HCT116 (cell line): ENCODE results near the gene UMODL1.

Source experiments
- CTCF ChIP-seq, 3 experiments: fragments of 200-600 bp in 1 of 3; sonication (generic) in 1 of 3; IDR thresholded peaks in 2 of 3; conservative IDR thresholded peaks in 1 of 3; 2 replicates each; pipeline ENCODE4 v1.5.1; 2012 to 2017; ENCODE audit warnings: low read depth in 2 of 3, low read length in 2 of 3, antibody characterized with exemption in 1 of 3, borderline replicate concordance in 1 of 3, control low read depth in 1 of 3, mild to moderate bottlenecking in 1 of 3, mixed read lengths in 1 of 3, mixed run types in 1 of 3, moderate library complexity in 1 of 3; ENCODE audit not compliant: insufficient read depth in 1 of 3
- EGR1 ChIP-seq: IDR thresholded peaks from 2 replicates; pipeline ENCODE4 v1.6.1; 2012; ENCODE audit warnings: low read depth
- ELF1 ChIP-seq: IDR thresholded peaks from 2 replicates; pipeline ENCODE4 v1.6.1; 2012; ENCODE audit warnings: low read depth, borderline replicate concordance
- EZH2 ChIP-seq: fragments of 200-600 bp; sonication (generic); IDR thresholded peaks from 2 replicates; pipeline ENCODE4 v1.6.1; 2017; ENCODE audit warnings: antibody characterized with exemption, mixed run types
- EZH2phosphoT487 ChIP-seq: fragments of 200-600 bp; IDR thresholded peaks from 2 replicates; pipeline ENCODE4 v1.6.1; 2018; ENCODE audit warnings: antibody characterized with exemption, borderline replicate concordance
- POLR2A ChIP-seq: IDR thresholded peaks from 2 replicates; pipeline ENCODE4 v1.7.0; 2011; ENCODE audit warnings: borderline replicate concordance; ENCODE audit not compliant: insufficient read depth, insufficient read length; ENCODE audit errors: extremely low read depth
- POLR2AphosphoS5 ChIP-seq: IDR thresholded peaks from 2 replicates; pipeline ENCODE4 v1.6.1; 2011; ENCODE audit warnings: mild to moderate bottlenecking, low read depth, low read length, moderate library complexity
- RAD21 ChIP-seq: IDR thresholded peaks from 2 replicates; pipeline ENCODE4 v1.6.1; 2012; ENCODE audit warnings: low read depth, mild to moderate bottlenecking
- REST ChIP-seq: IDR thresholded peaks from 2 replicates; pipeline ENCODE4 v1.6.1; 2012; ENCODE audit warnings: low read depth
- SIN3A ChIP-seq: IDR thresholded peaks from 2 replicates; pipeline ENCODE4 v1.6.1; 2012; ENCODE audit warnings: low read depth
- SRF ChIP-seq: IDR thresholded peaks from 2 replicates; pipeline ENCODE4 v1.6.1; 2012; ENCODE audit warnings: low read depth

DNA sequence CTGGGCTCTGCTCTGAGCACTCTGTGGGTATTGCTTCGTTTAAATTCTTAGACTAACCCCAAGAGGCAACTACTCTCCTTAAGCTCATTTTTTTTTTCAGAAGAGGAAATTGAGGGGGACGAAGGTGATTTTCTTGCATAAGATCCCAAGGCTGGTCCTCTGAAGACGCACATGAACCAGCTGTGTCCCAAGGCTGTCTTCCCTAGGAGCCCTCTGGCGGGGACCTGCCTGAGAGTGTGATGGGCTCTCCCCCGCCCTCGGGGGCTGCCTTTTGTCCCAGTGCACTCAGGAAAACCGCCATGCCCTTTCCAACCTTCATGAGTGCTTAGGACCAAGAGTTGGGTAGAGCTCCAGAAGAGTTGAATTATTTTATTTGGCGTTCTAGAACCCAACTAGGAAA lies 21.7 kb downstream of the UMODL1 start:
- TF ChIP-seq CTCF (IDR thresholded peaks at IDR 0.05 in 2 of 3, conservative IDR thresholded peaks at IDR 0.05 in 1 of 3; ENCODE audit: borderline replicate concordance in 1 of 3, insufficient read depth in 1 of 3, low read depth in 2 of 3, low read length in 2 of 3) (no peak), RAD21 (no peak), EGR1 (no peak), POLR2A (no peak), REST (no peak), EZH2 (no peak), SRF (no peak), SIN3A (no peak), POLR2AphosphoS5 (no peak), ELF1 (no peak), EZH2phosphoT487 (no peak)
